BJ (cell line): ENCODE results near the gene TH. TPM values are rescaled to one million over a fixed set of nuclear protein-coding genes. Genes with fewer than 3 reads are reported as not detected.

Experiments used
- CTCF ChIA-PET: fragments of 350-600 bp; formaldehyde crosslinking; extraction: SDS; loops from one replicate; lab custom pipeline; 2021; ENCODE audit warnings: antibody characterized with exemption, inconsistent platforms; lab: Yijun Ruan, JAX
- POLR2A ChIA-PET: fragments of 300-600 bp; sonication (Branson Sonifier 250); formaldehyde crosslinking; extraction: SDS; loops from one replicate; lab custom pipeline; 2021; ENCODE audit warnings: antibody characterized with exemption; lab: Charles Lee
- DNase-seq: peaks from one replicate; pipeline ENCODE4 v3.0.0-alpha.2; 2011; ENCODE audit warnings: low read depth
- H3K27me3 ChIP-seq: 2 replicates; pipeline ENCODE4 v1.6.0; 2011; ENCODE audit warnings: low read length; ENCODE audit not compliant: control insufficient read depth, insufficient read depth
- H3K36me3 ChIP-seq: 2 replicates; pipeline ENCODE4 v1.5.1; 2011; ENCODE audit warnings: low read length; ENCODE audit not compliant: control insufficient read depth, insufficient read depth
- H3K4me3 ChIP-seq: 2 replicates; pipeline ENCODE4 v1.5.1; 2011; ENCODE audit warnings: low read depth, mild to moderate bottlenecking, control low read depth, low read length
- polyA plus RNA-seq: library from polyadenylated mRNA; depleted of rRNA; stranded (reverse); fragments of >200 nt; gene quantifications from 2 replicates; pipeline ENCODE4 v1.2.3, GENCODE V29; 2011
- TF ChIP-seq, protein P1 (sequence below): IDR thresholded peaks from 2 replicates; pipeline ENCODE4 v1.5.1; 2011; ENCODE audit warnings: low read depth, mild to moderate bottlenecking, control low read depth, inconsistent platforms, low read length, moderate library complexity; ENCODE audit not compliant: insufficient read depth

The TH gene
- polyA plus RNA-seq, 1 experiment = not detected

GRCh38 chr11:2191883-2192282 lies 20.3 kb upstream of the TH start:
- no peak for DNase-seq
- CTCF ChIA-PET = interaction anchor here (1.3 to 5.1 kb wide), 4 partner anchors 11 to 539 kb away, joined by 3 to 75 read pairs (median 16); no protein-coding TSS in a partner anchor
- TF ChIP-seq, protein P1, sequence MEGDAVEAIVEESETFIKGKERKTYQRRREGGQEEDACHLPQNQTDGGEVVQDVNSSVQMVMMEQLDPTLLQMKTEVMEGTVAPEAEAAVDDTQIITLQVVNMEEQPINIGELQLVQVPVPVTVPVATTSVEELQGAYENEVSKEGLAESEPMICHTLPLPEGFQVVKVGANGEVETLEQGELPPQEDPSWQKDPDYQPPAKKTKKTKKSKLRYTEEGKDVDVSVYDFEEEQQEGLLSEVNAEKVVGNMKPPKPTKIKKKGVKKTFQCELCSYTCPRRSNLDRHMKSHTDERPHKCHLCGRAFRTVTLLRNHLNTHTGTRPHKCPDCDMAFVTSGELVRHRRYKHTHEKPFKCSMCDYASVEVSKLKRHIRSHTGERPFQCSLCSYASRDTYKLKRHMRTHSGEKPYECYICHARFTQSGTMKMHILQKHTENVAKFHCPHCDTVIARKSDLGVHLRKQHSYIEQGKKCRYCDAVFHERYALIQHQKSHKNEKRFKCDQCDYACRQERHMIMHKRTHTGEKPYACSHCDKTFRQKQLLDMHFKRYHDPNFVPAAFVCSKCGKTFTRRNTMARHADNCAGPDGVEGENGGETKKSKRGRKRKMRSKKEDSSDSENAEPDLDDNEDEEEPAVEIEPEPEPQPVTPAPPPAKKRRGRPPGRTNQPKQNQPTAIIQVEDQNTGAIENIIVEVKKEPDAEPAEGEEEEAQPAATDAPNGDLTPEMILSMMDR = no peak
- peaks cover 1% of the 10 kb centered on the region for H3K27me3 ChIP-seq
- no peaks in the 10 kb centered on the region for H3K36me3 ChIP-seq
- H3K4me3 ChIP-seq = no peak overlapping the region
- POLR2A ChIA-PET = no interaction called here

GRCh38 chr11:2190657-2191471 lies 19.2 kb upstream of the TH start:
- ChIA-PET POLR2A (no interaction called here), CTCF (interaction anchor here (1.9 kb wide), 1 partner anchor 230 kb away, joined by 11 read pairs; no protein-coding TSS in a partner anchor)
- Histone ChIP-seq H3K36me3 (no peaks in the 10 kb centered on the region), H3K4me3 (no peak overlapping the region), H3K27me3 (peaks cover 1% of the 10 kb centered on the region)
- DNase-seq = no peak
- TF ChIP-seq, protein P1 = no peak

DNA sequence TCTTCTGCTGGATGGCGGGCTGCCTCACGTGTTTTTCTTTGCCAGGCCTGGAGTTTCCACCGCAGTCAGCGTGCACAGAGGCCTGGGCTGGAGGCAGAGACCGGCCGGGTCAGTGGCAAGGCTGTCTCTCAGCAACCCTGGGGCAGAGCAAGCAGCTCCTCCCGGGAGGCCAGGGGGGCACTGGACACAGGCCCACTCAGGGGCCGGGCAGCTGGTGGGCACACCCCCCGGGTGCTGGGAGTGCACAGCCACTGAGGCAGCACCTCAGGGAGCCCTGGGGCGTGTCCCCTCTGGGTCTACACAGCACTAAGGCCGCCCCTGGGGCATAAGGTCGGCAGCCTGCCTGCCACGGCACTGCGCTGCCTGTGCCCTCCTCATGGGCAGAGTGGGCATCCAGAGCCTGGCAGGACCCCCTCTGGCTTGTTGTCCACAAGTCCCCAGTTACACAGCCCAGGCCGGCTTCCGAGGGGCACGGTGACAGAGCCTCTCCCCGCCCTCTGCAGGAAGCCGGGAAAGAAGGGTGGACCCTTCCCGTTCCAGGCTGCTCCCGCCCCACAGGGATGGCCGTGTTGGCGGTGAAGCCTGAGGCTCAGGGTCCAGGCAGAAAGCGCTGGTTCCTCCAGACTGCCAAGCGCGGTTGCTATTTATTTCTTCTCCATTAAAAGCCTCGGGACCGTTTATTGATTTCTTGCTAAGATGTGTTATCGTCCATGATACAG lies 18.5 kb upstream of the TH start:
- DNase-seq = no peak
- CTCF ChIA-PET = interaction anchor here (1.9 kb wide), 1 partner anchor 231 kb away, joined by 11 read pairs; no protein-coding TSS in a partner anchor
- POLR2A ChIA-PET = no interaction called here
- Histone ChIP-seq H3K4me3 (no peak overlapping the region), H3K36me3 (no peaks in the 10 kb centered on the region), H3K27me3 (peaks cover 1% of the 10 kb centered on the region)
- TF ChIP-seq, protein P1 = no peak

- H3K36me3 ChIP-seq = no peaks in the 10 kb centered on the region
- TF ChIP-seq, protein P1 = no peak
- CTCF ChIA-PET = no interaction called here
- peaks cover 1% of the 10 kb centered on the region for H3K27me3 ChIP-seq
- POLR2A ChIA-PET = no interaction called here
- no peak for DNase-seq
- no peak overlapping the region for H3K4me3 ChIP-seq
Observed at GRCh38 chr11:2188745-2189144, 17.1 kb upstream of the TH start.

- DNase-seq = no peak
- CTCF ChIA-PET = interaction anchor here (1.1 to 5.8 kb wide), 6 partner anchors 8 to 344 kb away, joined by 3 to 36 read pairs (median 6); partner anchors contain the start of gene TH
- H3K27me3 ChIP-seq = peaks cover 1% of the 10 kb centered on the region
- no peaks in the 10 kb centered on the region for H3K36me3 ChIP-seq
- POLR2A ChIA-PET = no interaction called here
- no peak overlapping the region for H3K4me3 ChIP-seq
- TF ChIP-seq, protein P1 = no peak
Observed at GRCh38 chr11:2187280-2187707, 15.7 kb upstream of the TH start.
